ENCODE results near the gene NHSL2. TPM values are rescaled to one million over a fixed set of nuclear protein-coding genes. Genes with fewer than 3 reads are reported as not detected.

NHSL2 gene
- total RNA-seq, 2 experiments from 2014 or later = 0.58 to 0.88 TPM

- no peak for ATAC-seq
- intact Hi-C loops (cut with micrococcal nuclease) = no loop called here
- Mint-ChIP-seq H3K27me3 (peaks cover 3% of the 10 kb centered on the region), H3K36me3 (ENCODE audit: low read depth) (no peaks in the 10 kb centered on the region), H3K4me3 (no peak overlapping the region), H3K4me1 (ENCODE audit: low read depth) (no peaks in the 10 kb centered on the region), H3K27ac (no peak overlapping the region), H3K9me3 (no peaks in the 10 kb centered on the region)
- no peak for DNase-seq
- POLR2A ChIA-PET = no interaction called here
- no peak for TF ChIP-seq CTCF (IDR thresholded peaks at IDR 0.05)
- CTCF ChIA-PET = interaction anchor here (0.8 to 1.6 kb wide), 3 partner anchors 16 to 125 kb away, joined by 3 to 4 read pairs (median 3); no protein-coding TSS in a partner anchor
These were observed 90.8 kb downstream of the NHSL2 start for GRCh38 chrX:72001471-72001870.

- TF ChIP-seq CTCF (IDR thresholded peaks at IDR 0.05) = no peak
- no peaks in the 10 kb centered on the region for H3K36me3 Mint-ChIP-seq (ENCODE audit: low read depth)
- ATAC-seq = no peak
- CTCF ChIA-PET = interaction anchor here (0.8 to 1.6 kb wide), 2 partner anchors 20 to 125 kb away, joined by 3 to 4 read pairs; no protein-coding TSS in a partner anchor
- H3K4me1 Mint-ChIP-seq (ENCODE audit: low read depth) = no peaks in the 10 kb centered on the region
- H3K27ac Mint-ChIP-seq = no peak overlapping the region
- no peaks in the 10 kb centered on the region for H3K9me3 Mint-ChIP-seq
- no peak for DNase-seq
- no peak overlapping the region for H3K4me3 Mint-ChIP-seq
- peaks cover 3% of the 10 kb centered on the region for H3K27me3 Mint-ChIP-seq
- intact Hi-C loops (cut with micrococcal nuclease) = no loop called here
- POLR2A ChIA-PET = no interaction called here
These were observed 91.3 kb downstream of the NHSL2 start for GRCh38 chrX:72001906-72002305.

- Mint-ChIP-seq H3K36me3 (ENCODE audit: low read depth) (no peaks in the 10 kb centered on the region), H3K4me1 (ENCODE audit: low read depth) (no peaks in the 10 kb centered on the region), H3K27me3 (peaks cover 3% of the 10 kb centered on the region), H3K4me3 (no peak overlapping the region), H3K9me3 (no peaks in the 10 kb centered on the region), H3K27ac (no peak overlapping the region)
- no peak for TF ChIP-seq CTCF (IDR thresholded peaks at IDR 0.05)
- DNase-seq (no peak), ATAC-seq (no peak)
- intact Hi-C loops (cut with micrococcal nuclease) = no loop called here
- CTCF ChIA-PET = interaction anchor here (1.3 to 1.6 kb wide), 2 partner anchors 10 to 124 kb away, joined by 3 to 4 read pairs; no protein-coding TSS in a partner anchor
- POLR2A ChIA-PET = no interaction called here
These were observed 92.2 kb downstream of the NHSL2 start for GRCh38 chrX:72002875-72003274.

- TF ChIP-seq CTCF (IDR thresholded peaks at IDR 0.05) = no peak
- intact Hi-C loops (cut with micrococcal nuclease) = no loop called here
- Mint-ChIP-seq H3K4me1 (ENCODE audit: low read depth) (no peaks in the 10 kb centered on the region), H3K27me3 (peaks cover 3% of the 10 kb centered on the region), H3K9me3 (no peaks in the 10 kb centered on the region), H3K27ac (no peak overlapping the region), H3K4me3 (no peak overlapping the region), H3K36me3 (ENCODE audit: low read depth) (no peaks in the 10 kb centered on the region)
- ChIA-PET CTCF (interaction anchor here (1.3 kb wide), 1 partner anchor 9 kb away, joined by 3 read pairs; no protein-coding TSS in a partner anchor), POLR2A (no interaction called here)
- ATAC-seq (no peak), DNase-seq (no peak)
These were observed 93.4 kb downstream of the NHSL2 start for GRCh38 chrX:72003811-72004750.

GRCh38 chrX:72005046-72005445 is 94.4 kb downstream of the NHSL2 start:
- Mint-ChIP-seq H3K27me3 (peaks cover 3% of the 10 kb centered on the region), H3K4me1 (ENCODE audit: low read depth) (no peaks in the 10 kb centered on the region), H3K9me3 (no peaks in the 10 kb centered on the region), H3K36me3 (ENCODE audit: low read depth) (no peaks in the 10 kb centered on the region), H3K27ac (no peak overlapping the region), H3K4me3 (no peak overlapping the region)
- ChIA-PET CTCF (no interaction called here), POLR2A (no interaction called here)
- no peak for TF ChIP-seq CTCF (IDR thresholded peaks at IDR 0.05)
- DNase-seq (no peak), ATAC-seq (no peak)
- intact Hi-C loops (cut with micrococcal nuclease) = no loop called here
